Activated T-cell treated with anti-CD3 and anti-CD28 coated beads for 4 hours (primary cell): Measurements from ENCODE around the gene STK38.
A peak's percentile ranks its signal among the peaks of the same experiment; 100 is the strongest.
"Not testable (repeated sequence)": the region's sequence is repeated elsewhere in the genome, so short reads cannot be mapped to it uniquely, and the experiment has no call there.

Experiments used
- DNase-seq: peaks from one replicate; pipeline ENCODE4 v3.0.0-alpha.2; 2020

The STK38 gene

DNA sequence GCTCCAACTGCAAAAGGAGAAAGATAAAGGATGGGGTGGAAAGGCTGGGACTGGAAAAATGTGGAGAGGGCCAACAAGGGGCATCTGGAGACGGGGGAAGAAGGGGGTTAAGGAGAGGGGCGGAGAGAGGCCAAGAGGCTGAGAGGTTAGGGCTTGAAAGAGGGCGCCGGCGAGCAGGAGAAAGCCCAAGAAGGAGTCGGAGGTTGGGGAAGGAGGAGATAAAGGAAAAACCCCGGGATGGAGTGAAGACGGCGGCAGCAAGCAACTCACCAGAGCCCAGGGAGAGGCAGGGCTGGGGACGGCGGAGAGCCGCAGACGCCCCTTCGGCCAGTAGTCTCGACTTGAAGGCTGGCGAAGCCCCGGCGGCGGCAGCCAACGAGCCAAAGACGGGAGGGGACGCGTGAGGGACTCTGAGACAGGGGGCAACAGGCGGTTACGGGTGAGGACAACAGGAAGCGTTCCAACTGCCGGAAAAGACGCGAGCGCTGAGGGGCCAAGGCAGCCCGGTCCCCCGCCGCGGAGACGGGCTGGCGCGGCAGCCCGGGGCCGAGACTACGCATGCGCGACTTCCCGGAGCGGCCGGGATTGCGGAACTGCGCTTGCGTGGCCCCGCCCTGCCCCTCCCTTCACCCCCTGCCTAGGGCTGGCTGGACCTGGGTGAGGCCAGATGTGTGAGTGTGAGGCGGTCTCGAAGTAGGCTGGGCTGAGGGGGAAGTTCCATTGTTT lies at the start of gene STK38:
STK38 (minus strand) TSS at position 560 of the 726 bp plus-strand sequence. CDS start 7,277 bp downstream, outside the sequence.
- peak; percentile 94 for DNase-seq

DNA sequence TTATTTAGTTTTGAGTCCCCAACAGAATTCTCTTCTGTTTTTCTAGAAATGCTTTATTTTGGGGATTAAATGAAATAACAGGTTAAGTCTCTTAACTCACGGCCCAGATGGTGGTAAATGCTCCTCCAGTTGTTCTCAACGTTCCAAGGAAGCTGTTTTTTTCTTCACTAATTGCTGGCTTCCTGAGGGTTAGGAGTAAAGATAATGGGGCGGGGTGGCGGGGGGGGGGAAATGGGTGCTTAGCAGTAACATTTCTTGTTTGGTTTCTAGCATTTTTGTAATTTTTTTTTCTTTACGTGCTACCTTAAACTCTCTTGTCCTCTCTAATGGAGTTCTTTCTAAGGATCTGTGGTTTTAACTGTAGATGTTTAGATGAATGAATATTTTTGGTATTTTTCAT lies 49.1 kb upstream of the STK38 start:
- DNase-seq = no peak

DNA sequence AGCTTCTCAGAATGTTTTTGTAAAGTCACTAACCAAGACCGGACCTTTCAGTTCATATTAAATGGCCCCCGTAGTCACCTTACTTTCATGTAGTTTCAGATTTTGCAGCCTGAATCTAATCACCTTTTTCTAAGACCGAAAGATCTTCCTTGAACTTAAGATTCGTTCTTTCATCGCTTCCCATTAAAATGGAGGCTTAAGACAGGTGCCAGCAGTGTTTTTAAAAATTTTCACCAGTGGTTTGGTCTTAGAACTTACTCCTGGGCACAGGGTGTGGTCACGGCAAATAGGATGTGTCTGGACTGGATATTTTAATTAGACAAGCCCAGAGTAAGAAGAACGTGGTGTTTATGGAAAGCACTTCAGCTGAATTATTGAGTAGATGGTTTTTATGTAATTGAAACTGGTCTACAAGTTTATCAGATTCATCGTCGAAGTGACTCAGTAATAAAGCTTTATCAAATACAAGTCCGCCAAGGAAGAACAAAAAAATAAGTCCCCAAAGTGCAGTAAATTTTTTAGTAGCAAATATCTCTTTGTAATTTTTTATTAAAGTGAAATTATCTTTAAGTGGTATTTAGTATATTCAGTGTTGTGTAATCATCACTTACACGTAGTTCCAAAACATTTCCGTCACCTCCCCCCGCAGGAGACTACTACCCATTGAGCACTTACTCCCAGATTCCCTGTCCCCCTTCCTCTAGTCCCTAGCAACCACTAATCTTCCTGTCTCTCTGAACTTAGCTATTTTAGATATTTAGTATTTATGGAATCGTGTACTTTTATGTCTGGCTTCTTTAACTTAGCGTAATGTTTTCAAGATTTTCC lies 47.8 kb upstream of the STK38 start:
- no peak for DNase-seq

DNA sequence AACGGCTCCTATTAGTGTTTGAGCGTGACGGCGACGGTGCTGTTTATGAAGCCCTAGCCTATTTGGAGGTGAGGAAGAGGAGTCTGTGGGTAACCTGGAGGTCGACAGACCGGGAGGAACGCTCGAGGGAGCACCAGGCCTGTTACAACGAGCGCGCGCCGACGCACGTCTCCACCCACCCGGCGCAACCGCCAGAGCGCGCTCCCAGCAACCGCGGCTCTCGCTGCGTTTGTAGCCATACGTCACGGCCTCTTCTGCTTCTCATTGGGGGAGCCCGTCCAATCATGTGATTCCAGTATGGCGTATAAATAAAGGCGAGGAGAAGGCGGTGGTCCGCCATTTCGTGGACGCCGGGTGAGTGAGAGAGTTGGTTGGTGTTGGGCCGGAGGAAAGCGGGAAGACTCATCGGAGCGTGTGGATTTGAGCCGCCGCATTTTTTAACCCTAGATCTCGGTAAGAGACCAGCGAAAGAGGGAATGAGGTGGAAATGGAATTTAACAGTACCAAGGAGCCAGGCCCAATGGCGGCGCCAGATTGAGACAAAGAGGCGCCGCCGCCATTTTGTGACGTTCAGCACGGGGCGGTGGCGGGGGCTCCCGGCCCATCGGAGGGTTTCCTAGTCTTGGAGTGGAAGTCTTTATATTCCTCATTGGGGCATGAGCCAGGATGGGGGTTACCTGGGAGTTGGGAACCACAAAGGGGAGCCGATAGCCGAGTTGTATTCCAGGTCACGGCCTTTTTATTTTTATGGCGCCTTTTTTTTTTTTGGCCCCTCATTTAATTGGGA lies 46.9 kb upstream of the STK38 start, which contains the start of gene SRSF3:
SRSF3 (plus strand) TSS at position 334 of the 787 bp plus-strand sequence. CDS start 2,401 bp downstream, outside the sequence.
- DNase-seq = peak; percentile 90

GRCh38 chr6:36593569-36594028 lies 46.3 kb upstream of the STK38 start:
- DNase-seq = peak; percentile 26

GRCh38 chr6:36592221-36592655 lies 45.0 kb upstream of the STK38 start:
- no peak for DNase-seq

GRCh38 chr6:36590237-36590636 lies 43.0 kb upstream of the STK38 start:
- no peak for DNase-seq

DNA sequence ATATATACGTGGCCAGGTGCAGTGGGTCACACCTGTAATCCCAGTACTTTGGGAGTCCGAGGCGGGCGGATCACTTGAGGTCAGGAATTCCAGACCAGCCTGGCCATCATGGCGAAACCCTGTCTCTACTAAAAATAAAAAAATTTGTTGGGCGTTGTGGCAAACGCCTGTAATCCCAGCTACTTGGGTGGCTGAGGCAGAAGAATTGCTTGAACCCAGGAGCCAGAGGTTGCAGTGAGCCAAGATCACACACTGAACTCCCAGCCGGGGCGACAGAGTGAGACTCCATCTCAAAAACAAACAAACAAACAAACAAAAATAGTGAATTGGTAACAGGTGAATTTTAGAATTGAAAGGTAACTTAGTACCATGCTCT lies 41.7 kb upstream of the STK38 start:
- not testable (repeated sequence) for DNase-seq

- DNase-seq = no peak
Observed at GRCh38 chr6:36586606-36587005, 39.3 kb upstream of the STK38 start.

GRCh38 chr6:36581716-36582115 lies 34.4 kb upstream of the STK38 start:
- DNase-seq = no peak

DNA sequence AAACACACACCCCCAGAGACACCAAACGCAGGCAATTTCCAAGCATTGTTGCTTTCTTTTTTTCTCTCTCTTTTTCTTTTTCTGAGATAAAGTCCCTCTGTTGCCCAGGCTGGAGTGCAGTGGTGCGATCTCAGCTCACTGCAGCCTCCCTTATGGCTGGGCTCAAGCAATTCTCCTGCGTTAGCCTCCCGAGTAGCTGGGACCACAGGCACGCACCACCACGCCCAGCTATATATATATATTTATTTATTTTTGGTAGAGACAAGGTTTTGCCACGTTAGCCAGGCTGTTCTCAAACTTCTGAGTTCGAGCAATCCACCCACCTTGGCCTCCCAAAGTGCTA lies 32.9 kb upstream of the STK38 start:
- no peak for DNase-seq

- no peak for DNase-seq
Observed at GRCh38 chr6:36578431-36578830, 31.2 kb upstream of the STK38 start.

DNA sequence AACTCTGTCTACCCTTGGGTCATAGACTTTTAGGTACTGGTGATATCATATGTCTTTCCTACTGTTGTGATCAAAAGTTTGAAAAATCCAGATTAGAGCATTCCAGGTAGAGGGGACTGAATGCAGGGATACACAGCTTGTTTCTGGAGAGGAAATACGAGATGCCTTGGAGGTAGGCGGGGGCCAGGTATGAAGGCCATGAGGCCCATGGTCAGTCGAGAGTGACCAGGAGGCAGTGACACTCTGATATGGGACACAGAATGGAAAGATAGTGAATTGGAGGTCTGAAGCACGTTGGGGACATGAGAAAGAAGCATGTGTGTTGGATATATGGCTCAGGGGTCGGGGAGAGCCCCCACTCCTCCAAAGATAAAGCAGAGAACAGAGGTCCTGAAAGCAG lies 30.8 kb upstream of the STK38 start:
- no peak for DNase-seq

- no peak for DNase-seq
Observed at GRCh38 chr6:36577301-36577700, 30.0 kb upstream of the STK38 start.

GRCh38 chr6:36576578-36576977 lies 29.3 kb upstream of the STK38 start:
- DNase-seq = no peak

DNA sequence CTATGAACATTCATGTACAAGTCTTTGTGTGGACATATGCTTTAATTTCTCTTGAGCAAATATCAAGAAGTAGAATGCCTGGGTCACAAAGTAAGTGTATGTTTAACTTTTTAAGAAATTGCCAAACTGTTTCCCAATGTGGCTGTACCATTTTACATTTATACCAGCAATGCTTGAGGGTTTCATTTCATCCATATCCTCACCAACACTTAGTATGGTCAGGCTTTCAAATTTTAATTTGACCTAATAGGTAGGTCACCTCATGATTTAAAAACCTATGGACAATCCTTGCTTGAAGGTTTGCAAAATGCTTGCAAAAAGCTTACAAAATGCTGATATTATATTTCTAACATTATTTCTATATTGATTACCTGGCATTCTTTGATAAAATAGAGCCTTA lies 27.4 kb upstream of the STK38 start:
- no peak for DNase-seq

DNA sequence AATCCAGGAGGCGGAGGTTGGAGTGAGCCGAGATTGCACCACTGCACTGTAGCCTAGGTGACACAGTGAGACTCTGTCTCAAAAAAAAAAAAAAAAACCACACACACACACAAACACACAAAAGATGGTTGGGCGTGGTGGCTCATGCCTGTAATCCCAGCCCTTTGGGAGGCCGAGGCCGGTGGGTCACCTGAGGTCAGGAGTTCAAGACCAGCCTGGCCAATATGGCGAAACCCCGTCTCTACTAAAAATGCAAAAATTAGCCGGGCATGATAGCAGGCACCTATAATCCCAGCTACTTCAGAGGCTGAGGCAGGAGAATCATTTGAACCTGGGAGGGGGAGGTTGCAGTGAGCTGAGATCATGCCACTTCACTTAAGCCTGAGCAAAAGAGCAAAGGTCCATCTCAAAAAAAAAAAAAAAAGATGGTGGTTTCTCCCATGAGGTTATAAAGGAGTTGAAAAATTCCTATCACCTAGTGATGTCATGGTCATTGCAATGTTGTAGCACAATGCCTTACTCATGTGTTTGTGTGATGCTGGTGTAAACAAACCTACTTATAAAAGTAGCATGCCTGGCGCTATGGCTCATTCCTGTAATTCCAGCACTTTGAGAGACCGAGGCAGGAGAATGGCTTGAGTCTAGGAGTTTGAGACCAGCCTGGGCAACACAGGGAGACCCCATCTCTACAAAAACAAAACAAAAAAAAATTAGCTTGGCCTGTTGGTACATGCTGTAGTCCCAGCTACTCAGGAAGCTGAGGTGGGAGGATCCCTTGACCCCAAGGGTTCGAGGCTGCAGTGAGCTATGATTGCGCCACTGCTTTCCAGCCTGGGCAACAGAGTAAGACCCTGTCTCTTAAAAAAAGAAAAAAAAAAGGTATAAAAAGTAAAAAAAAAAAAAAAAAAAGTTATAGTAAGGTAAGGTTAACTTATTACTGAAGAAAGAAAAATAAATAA lies 25.4 kb upstream of the STK38 start:
- DNase-seq = not testable (repeated sequence)

DNA sequence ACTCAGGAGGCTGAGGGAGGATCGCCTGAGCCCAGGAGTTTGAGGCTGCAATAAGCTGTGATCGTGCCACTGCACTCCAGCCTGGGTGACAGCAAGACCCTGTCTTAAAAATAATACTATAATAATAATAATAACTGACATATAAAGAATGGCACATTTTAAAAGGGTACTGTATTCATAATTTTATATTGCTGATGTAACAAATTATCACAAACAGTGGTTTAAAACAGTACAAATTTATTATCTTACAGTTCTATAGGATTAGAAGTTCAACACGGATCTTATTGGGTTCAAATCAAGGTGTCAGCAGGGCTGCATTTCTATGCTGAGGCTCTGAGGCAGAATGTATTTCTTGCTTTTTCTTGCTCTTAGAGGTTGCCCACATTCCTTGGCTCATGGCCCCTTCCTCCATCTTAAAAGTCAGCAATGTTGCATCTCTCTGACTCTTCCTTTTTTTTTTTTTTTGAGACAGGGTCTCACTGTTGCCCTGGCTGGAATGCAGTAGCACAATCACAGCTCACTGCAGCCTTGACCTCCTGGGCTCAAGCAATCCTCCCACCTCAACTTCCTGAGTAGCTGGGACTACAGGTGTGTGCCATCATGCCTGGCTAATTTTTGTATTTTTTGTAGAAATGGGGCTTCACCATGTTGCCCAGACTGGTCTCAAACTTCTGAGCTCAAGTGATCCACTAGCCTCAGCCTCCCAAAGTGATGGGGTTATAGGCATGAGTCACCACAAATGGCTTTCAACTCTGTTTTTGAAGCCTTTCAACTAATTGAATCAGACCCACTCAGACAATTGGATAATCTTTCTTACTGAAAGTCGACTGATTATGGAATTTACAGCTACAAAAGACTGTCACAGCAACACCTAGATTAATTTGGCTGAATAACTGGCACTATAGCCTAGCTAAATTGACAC lies 24.1 kb upstream of the STK38 start:
- DNase-seq = no peak

- no peak for DNase-seq
Observed at GRCh38 chr6:36570264-36570663, 23.0 kb upstream of the STK38 start.

DNA sequence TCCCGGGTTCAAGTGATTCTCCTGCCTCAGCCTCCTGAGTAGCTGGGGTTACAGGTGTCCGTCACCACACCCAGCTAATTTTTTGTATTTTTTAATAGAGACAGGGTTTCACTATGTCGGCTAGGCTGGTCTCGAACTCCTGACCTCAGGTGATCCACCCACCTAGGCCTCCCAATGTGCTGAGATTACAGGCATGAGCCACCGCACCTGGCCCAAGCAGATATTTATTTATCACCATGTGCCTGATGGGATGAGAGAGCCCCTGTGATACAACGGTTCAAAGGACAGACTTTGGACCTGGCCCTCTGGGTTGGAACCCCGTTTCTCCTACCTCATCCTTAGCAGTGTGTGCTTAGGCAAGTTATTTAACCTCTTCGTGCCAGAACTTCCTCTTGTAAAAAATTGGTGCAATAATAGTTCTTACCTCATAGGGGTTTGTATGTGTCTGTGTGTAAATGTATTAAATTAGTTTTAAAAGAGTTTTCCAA lies 19.2 kb upstream of the STK38 start:
- DNase-seq = no peak

DNA sequence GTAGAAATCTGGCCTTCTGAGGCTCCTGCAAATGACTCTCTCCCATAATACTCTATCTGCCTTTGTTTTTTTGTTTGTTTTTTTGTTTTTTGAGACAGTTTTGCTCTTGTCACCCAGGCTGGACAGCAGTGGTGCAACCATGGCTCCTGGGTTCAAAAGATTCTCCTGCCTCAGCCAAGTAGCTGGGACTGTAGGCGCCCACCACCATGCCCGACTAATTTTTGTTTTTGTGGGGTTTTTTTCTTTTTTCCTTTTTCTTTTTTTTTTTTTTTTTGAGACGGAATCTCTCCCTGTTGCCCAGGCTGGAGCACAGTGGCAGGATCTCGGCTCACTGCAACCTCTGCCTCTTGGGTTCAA lies 16.6 kb upstream of the STK38 start:
- DNase-seq = no peak
